Hepatocyte (in vitro differentiated cells): ENCODE results near the gene IDUA. TPM values are rescaled to one million over a fixed set of nuclear protein-coding genes. Genes with fewer than 3 reads are reported as not detected.

Experiments used
- DNase-seq: peaks from one replicate; pipeline ENCODE4 v3.0.0-alpha.2; 2016; ENCODE audit warnings: low spot score
- H2AFZ ChIP-seq: fragments of 200-600 bp; sonication (generic); 2 replicates; pipeline ENCODE4 v1.6.0; 2016; ENCODE audit warnings: antibody characterized with exemption, mild to moderate bottlenecking
- H3K27ac ChIP-seq: fragments of 200-600 bp; sonication (generic); 2 replicates; pipeline ENCODE4 v1.5.1; 2016; ENCODE audit warnings: mild to moderate bottlenecking
- H3K27me3 ChIP-seq: fragments of 200-600 bp; sonication (generic); 2 replicates; pipeline ENCODE4 v1.6.1; 2016
- H3K36me3 ChIP-seq: fragments of 200-600 bp; sonication (generic); replicated peaks from 2 replicates; pipeline ENCODE4 v1.5.1; 2016; ENCODE audit warnings: low read depth; ENCODE audit not compliant: insufficient read depth
- H3K4me1 ChIP-seq: fragments of 200-600 bp; sonication (generic); 2 replicates; pipeline ENCODE4 v1.5.1; 2016; ENCODE audit warnings: mild to moderate bottlenecking, moderate library complexity; ENCODE audit not compliant: insufficient read depth
- H3K4me2 ChIP-seq: fragments of 200-600 bp; sonication (generic); 2 replicates; pipeline ENCODE4 v1.6.0; 2016
- H3K4me3 ChIP-seq: fragments of 200-600 bp; sonication (generic); 2 replicates; pipeline ENCODE4 v1.5.1; 2016; ENCODE audit warnings: mild to moderate bottlenecking
- H3K79me2 ChIP-seq: fragments of 200-600 bp; sonication (generic); 2 replicates; pipeline ENCODE4 v1.6.0; 2017; ENCODE audit warnings: mild to moderate bottlenecking
- H3K9me2 ChIP-seq: fragments of 200-600 bp; sonication (generic); replicated peaks from 2 replicates; pipeline ENCODE4 v1.6.0; 2017; ENCODE audit warnings: mild to moderate bottlenecking; ENCODE audit not compliant: insufficient read depth
- H3K9me3 ChIP-seq: fragments of 200-600 bp; sonication (generic); 2 replicates; pipeline ENCODE4 v1.5.1; 2016; ENCODE audit warnings: low read depth, mild to moderate bottlenecking
- H4K20me1 ChIP-seq: fragments of 200-600 bp; sonication (generic); 2 replicates; pipeline ENCODE4 v1.6.0; 2016; ENCODE audit warnings: mild to moderate bottlenecking; ENCODE audit not compliant: insufficient read depth, poor library complexity, severe bottlenecking
- EZH2 ChIP-seq: fragments of 200-600 bp; sonication (generic); IDR thresholded peaks from 2 replicates; pipeline ENCODE4 v1.6.1; 2016; ENCODE audit warnings: antibody characterized with exemption, mild to moderate bottlenecking, borderline replicate concordance
- EZH2phosphoT487 ChIP-seq: fragments of 200-600 bp; sonication (generic); IDR thresholded peaks from one replicate; pipeline ENCODE4 v1.6.1; 2018; ENCODE audit warnings: antibody characterized with exemption, mild to moderate bottlenecking, low read depth, moderate library complexity; ENCODE audit not compliant: unreplicated experiment, severe bottlenecking
- WGBS: methylation state at CpG from one replicate; pipeline ENCODE4 v1.1.6; 2016; ENCODE audit warnings: low lambda C conversion rate; ENCODE audit errors: missing lambda C conversion rate; 5-methylcytosine and 5-hydroxymethylcytosine counted together
- polyA plus RNA-seq: library from polyadenylated mRNA; unstranded; fragments of >200 nt; fragmentation: Nextera tagmentation; extraction: Ambion mirVana; gene quantifications from 2 replicates; pipeline ENCODE4 v1.2.1, GENCODE V29; 2016
- total RNA-seq: library from RNA; depleted of rRNA; stranded (reverse); fragments of >200 nt; gene quantifications from 2 replicates; pipeline ENCODE4 v1.2.3, GENCODE V29; 2014
- TF ChIP-seq, protein P1 (sequence below): fragments of 200-600 bp; sonication (generic); IDR thresholded peaks from 2 replicates; pipeline ENCODE4 v1.5.1; 2016; ENCODE audit warnings: antibody characterized with exemption, mild to moderate bottlenecking; ENCODE audit not compliant: poor library complexity

Gene IDUA
- total and polyA plus RNA-seq, 2 experiments from 2014 or later = 13.1 to 82.6 TPM

DNA sequence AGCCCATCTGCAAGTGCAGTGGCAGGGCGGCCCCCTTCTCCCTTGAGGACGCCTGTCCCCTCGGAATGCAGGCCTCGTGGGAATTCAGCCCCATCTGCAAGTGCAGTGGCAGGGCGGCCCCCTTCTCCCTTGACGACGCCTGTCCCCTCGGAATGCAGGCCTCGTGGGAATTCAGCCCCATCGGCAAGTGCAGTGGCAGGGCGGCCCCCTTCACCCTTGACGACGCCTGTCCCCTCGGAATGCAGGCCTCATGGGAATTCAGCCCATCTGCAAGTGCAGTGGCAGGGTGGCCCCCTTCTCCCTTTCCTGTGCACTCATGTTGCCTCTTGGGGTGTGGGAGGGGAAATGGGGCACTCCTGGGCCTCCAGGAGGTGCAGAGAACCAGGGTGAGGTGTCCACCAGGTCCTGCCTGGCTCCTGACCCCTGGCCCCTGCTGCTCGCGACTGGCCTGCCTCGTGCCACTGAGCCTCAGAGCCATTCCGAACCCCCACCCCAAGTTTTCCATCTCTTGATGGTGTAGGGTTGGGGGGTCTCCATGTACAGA lies 13.1 kb downstream of the IDUA start:
- no peaks in the 10 kb centered on the region for H3K9me3 ChIP-seq
- 82% methylated on average over 10 of the region's 18 CpGs for WGBS
- no peaks in the 10 kb centered on the region for H3K79me2 ChIP-seq
- no peak overlapping the region for H2AFZ ChIP-seq
- H3K9me2 ChIP-seq = no peaks in the 10 kb centered on the region
- peaks cover 34% of the 10 kb centered on the region for H3K4me1 ChIP-seq
- peaks cover 61% of the 10 kb centered on the region for H3K27me3 ChIP-seq
- no peak overlapping the region for H3K4me2 ChIP-seq
- TF ChIP-seq, protein P1, sequence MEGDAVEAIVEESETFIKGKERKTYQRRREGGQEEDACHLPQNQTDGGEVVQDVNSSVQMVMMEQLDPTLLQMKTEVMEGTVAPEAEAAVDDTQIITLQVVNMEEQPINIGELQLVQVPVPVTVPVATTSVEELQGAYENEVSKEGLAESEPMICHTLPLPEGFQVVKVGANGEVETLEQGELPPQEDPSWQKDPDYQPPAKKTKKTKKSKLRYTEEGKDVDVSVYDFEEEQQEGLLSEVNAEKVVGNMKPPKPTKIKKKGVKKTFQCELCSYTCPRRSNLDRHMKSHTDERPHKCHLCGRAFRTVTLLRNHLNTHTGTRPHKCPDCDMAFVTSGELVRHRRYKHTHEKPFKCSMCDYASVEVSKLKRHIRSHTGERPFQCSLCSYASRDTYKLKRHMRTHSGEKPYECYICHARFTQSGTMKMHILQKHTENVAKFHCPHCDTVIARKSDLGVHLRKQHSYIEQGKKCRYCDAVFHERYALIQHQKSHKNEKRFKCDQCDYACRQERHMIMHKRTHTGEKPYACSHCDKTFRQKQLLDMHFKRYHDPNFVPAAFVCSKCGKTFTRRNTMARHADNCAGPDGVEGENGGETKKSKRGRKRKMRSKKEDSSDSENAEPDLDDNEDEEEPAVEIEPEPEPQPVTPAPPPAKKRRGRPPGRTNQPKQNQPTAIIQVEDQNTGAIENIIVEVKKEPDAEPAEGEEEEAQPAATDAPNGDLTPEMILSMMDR = no peak
- TF ChIP-seq EZH2 (no peak), EZH2phosphoT487 (no peak)
- H3K4me3 ChIP-seq = no peak overlapping the region
- DNase-seq = no peak
- no peaks in the 10 kb centered on the region for H3K36me3 ChIP-seq
- H4K20me1 ChIP-seq = no peaks in the 10 kb centered on the region
- H3K27ac ChIP-seq = no peak overlapping the region

DNA sequence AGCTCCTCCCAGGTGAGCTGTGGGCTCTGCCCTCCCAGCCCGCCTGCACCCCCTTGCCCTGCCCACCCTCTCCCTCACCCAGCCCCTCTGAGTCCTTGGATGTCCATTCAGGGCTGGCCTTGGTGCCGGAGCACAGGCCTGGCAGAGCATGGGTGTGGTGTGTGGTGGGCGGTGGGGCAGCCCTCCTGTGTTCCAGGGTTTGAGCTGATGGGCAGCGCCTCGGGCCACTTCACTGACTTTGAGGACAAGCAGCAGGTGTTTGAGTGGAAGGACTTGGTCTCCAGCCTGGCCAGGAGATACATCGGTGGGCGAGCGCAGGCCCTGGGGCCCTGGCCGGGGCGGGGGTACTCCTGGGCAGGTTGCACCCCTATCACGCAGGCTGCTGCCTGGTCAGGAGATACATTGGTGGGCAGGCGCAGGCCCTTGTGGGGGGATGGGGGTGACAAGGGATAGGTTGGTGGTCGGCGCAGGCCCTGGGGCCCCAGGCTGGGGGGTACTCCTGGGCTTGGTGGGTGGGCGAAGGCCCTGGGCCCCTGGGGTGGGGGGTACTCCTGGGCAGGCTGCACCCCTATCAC lies 13.9 kb downstream of the IDUA start:
- peaks cover 61% of the 10 kb centered on the region for H3K27me3 ChIP-seq

DNA sequence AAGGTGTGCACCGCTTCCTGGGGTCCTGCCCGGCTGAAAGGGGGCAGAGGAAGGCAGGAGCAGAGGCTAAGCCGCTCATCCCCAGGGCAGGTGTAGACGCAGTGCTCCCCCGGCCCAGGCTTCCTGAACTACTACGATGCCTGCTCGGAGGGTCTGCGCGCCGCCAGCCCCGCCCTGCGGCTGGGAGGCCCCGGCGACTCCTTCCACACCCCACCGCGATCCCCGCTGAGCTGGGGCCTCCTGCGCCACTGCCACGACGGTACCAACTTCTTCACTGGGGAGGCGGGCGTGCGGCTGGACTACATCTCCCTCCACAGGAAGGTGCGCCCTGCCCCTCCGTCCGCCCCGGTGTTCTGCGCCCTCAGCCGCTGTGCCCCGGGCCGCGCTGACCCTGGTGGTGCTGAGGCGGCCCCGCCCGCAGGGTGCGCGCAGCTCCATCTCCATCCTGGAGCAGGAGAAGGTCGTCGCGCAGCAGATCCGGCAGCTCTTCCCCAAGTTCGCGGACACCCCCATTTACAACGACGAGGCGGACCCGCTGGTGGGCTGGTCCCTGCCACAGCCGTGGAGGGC lies 14.8 kb downstream of the IDUA start:
- H4K20me1 ChIP-seq = no peaks in the 10 kb centered on the region
- H3K4me2 ChIP-seq = peak overlapping the region; percentile 73
- no peaks in the 10 kb centered on the region for H3K79me2 ChIP-seq
- H3K36me3 ChIP-seq = no peaks in the 10 kb centered on the region
- peaks cover 59% of the 10 kb centered on the region for H3K27me3 ChIP-seq
- no peak overlapping the region for H3K4me3 ChIP-seq
- no peak for DNase-seq
- TF ChIP-seq, protein P1 = no peak
- TF ChIP-seq EZH2 (no peak), EZH2phosphoT487 (no peak)
- no peak overlapping the region for H3K27ac ChIP-seq
- H3K9me3 ChIP-seq = no peaks in the 10 kb centered on the region
- no peaks in the 10 kb centered on the region for H3K9me2 ChIP-seq
- peaks cover 20% of the 10 kb centered on the region for H3K4me1 ChIP-seq
- H2AFZ ChIP-seq = no peak overlapping the region
- 52% methylated on average over 36 of the region's 48 CpGs for WGBS

More for the DNA sequence above, 13.9 kb downstream of the IDUA start:
- DNase-seq = no peak
- no peaks in the 10 kb centered on the region for H3K36me3 ChIP-seq
- peaks cover 29% of the 10 kb centered on the region for H3K4me1 ChIP-seq
- H3K4me3 ChIP-seq = no peak overlapping the region
- TF ChIP-seq, protein P1 = no peak
- TF ChIP-seq EZH2phosphoT487 (no peak), EZH2 (no peak)
- no peaks in the 10 kb centered on the region for H4K20me1 ChIP-seq
- WGBS = 95% methylated on average over 13 of the region's 15 CpGs
- no peak overlapping the region for H3K27ac ChIP-seq
- no peaks in the 10 kb centered on the region for H3K9me3 ChIP-seq
- no peaks in the 10 kb centered on the region for H3K79me2 ChIP-seq
- H2AFZ ChIP-seq = no peak overlapping the region
- H3K4me2 ChIP-seq = no peak overlapping the region
- no peaks in the 10 kb centered on the region for H3K9me2 ChIP-seq
